Motor neuron (in vitro differentiated cells): ENCODE results near the gene RALGAPA2. TPM values are rescaled to one million over a fixed set of nuclear protein-coding genes. Genes with fewer than 3 reads are reported as not detected.
A peak's percentile ranks its signal among the peaks of the same experiment; 100 is the strongest.

ENCODE experiments used
- ATAC-seq, 8 experiments: fragments of 200-7000 bp; cut with Tn5 transposase; replicated peaks in 6 of 8; 2 replicates each; pipeline ENCODE4 v1.8.0; 2021; ENCODE audit warnings: mild to moderate bottlenecking in 8 of 8, moderate library complexity in 8 of 8
- H3K27ac ChIP-seq, 2 donors: fragments of 250-450 bp; sonication (Bioruptor Pico); 2 replicates each; pipeline ENCODE4 v1.9.0; 2021; ENCODE audit warnings: antibody characterized with exemption in 2 of 2, mild to moderate bottlenecking in 2 of 2, moderate library complexity in 1 of 2
- H3K4me1 ChIP-seq, 2 donors: fragments of 250-450 bp; sonication (Bioruptor Pico); replicated peaks in 1 of 2; 2 replicates each; pipeline ENCODE4 v1.6.1; 2021; ENCODE audit warnings: antibody characterized with exemption in 2 of 2, mild to moderate bottlenecking in 2 of 2, moderate library complexity in 1 of 2
- H3K4me3 ChIP-seq, 5 donors: fragments of 250-450 bp; sonication (Bioruptor Pico); 2 replicates each; pipeline ENCODE4 v1.9.0; 2021; ENCODE audit warnings: antibody characterized with exemption in 5 of 5, mild to moderate bottlenecking in 5 of 5, moderate library complexity in 4 of 5
- WGBS, 10 experiments: fragments of 450-650 bp; shearing (Covaris generic); methylation state at CpG; one replicate each; pipeline ENCODE4 v1.0.0; 2022; 5-methylcytosine and 5-hydroxymethylcytosine counted together
- in situ Hi-C, 9 experiments: fragments of 400-800 bp; cut with MboI; loops; one replicate each; pipeline ENCODE4 v1.15.0; 2021; ENCODE audit warnings: low sequenced_read_pairs in 9 of 9, low pct_unique_long_range_greater_than_20kb in 2 of 9; ENCODE audit not compliant: unreplicated experiment in 9 of 9
- total RNA-seq, 8 experiments: library from RNA; unstranded; fragments of 300-600 nt; gene quantifications; 2 replicates each; pipeline versions ENCODE4 v1.2.3 to v1.2.4, GENCODE V29; 2022

The RALGAPA2 gene
- total RNA-seq, 8 experiments from 2014 or later, result 10.7 to 67.4 (median 20.2) TPM

DNA sequence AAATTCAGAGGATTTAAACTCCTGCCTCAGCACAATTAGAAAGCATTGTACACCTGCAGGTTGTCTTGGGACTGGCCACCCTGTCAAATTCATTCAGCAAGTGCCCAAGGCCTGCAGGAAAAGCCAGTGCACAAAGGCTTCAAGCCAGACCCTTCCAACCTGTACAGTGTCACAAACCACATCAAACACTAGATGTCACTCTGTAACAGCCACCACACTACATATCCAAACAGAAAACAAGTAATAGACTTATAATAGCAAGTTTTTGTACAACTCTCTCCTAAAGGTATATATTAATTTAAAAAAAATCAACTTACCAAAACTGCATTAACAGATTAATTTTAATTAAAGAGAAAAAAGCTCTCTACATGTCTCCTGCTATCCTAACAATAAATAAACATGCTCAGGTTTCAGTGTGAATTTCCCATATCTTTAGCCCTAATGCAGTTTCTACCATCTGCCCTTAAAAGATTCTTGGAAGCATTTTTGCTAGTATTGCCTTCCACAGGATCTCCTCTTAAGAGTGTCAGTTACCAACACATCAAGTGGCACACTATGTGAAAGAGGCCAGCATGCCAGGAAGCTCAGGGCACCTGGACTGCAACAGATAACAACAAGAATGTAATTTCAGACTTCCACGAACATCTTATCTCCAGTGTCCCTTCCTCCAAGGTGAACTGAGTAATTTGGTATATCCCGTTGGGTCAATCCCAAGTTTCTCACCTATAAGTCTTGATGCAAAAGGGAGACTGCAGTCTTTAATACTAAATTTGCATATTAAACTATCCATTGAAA lies 47.5 kb downstream of the RALGAPA2 start:
- Histone ChIP-seq H3K27ac (no peak overlapping the region), H3K4me1 (peaks cover 0 to 16% of the 10 kb centered on the region in 2 donors), H3K4me3 (no peak overlapping the region)
- 63 to 100% (median 93%) methylated on average over 1 to 2 of the region's 2 CpGs; no CpG with 5 or more reads in 3 of the 10 experiments for WGBS, 10 experiments
- peak in 6 of 8 experiments; percentile 58 to 94 (median 82) for ATAC-seq
- in situ Hi-C loops, result loop anchor here in 3 of 9 experiments (25.0 kb wide), 2 partner anchors 147 to 172 kb away; no protein-coding TSS in a partner anchor

DNA sequence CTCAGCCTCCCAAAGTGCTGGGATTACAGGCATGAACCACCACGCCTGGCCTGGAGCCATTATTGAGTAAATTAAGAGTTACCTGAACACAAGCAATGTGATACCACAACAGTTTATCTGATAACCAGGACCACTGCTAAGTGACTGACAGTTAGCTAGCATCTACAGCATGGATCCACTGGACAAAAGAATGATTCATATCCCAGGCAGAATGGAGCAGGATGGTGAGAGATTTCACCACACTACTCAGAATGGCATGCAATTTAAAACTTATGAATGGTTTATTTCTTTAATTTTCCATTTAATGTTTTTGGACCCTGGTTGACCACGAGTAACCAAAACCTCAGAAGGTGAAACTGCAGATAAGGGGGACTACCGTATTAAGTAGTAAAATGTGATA lies 48.6 kb downstream of the RALGAPA2 start:
- in situ Hi-C loops, result loop anchor here in 3 of 9 experiments (25.0 kb wide), 2 partner anchors 148 to 173 kb away; no protein-coding TSS in a partner anchor
- Histone ChIP-seq H3K27ac (no peak overlapping the region), H3K4me1 (peaks cover 0 to 16% of the 10 kb centered on the region in 2 donors), H3K4me3 (no peak overlapping the region)
- no peak for ATAC-seq
- WGBS, 10 experiments, result 80 to 100% (median 100%) methylated on average over 1 to 3 of the region's 3 CpGs; no CpG with 5 or more reads in 1 of the 10 experiments

DNA sequence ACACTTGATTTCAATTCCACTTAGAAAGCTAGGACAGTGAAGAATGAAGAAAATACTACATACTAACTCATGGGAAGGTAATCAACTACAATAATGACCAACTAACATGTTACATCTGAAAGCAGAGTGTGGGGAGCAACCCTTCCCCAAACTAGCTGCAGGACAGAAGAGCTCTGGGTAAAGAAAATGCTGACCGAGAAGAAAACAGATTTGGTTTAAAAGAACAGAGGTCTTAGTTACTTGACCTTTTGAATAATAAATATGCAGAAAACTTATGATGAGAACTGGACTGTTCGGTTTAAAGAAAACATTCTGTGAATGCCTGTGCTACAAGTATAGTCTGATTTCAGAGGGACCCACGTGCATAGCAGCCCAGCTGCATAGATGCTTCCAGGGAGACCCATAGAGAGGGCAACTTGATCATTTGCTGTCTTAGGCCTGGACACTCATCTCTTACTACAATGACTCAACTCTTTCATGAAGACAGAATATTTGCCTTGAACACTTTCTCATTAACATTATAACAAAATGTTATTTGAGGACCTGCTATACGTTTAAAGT lies 53.5 kb downstream of the RALGAPA2 start:
- no peak overlapping the region for H3K4me3 ChIP-seq
- no peaks in the 10 kb centered on the region for H3K4me1 ChIP-seq
- peak in 3 of 8 experiments; percentile 35 to 81 (median 45) for ATAC-seq
- WGBS, 10 experiments, result 24 to 92% (median 83%) methylated on average over 1 to 4 of the region's 4 CpGs; no CpG with 5 or more reads in 1 of the 10 experiments
- in situ Hi-C loops, result loop anchor here in 3 of 9 experiments (25.0 kb wide), 2 partner anchors 153 to 178 kb away; no protein-coding TSS in a partner anchor
- H3K27ac ChIP-seq, result no peak overlapping the region

DNA sequence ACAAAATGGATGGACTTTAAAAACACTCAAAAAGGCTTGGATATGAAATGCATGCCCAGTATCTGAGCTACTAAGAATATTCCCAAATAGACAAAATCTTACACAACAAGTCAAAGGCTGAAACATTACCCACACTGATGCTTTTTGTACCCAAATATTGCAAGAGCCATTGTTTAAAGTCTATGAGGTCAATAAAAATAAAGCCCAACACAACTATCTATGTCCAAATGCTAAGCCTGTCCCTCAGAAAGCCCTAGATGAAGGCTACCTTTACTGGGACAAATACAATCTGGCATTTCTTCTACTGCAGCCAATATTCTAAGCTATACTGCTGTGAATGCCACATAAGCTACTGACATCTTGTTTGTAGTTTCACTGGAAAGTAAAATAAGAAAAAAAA lies 54.3 kb downstream of the RALGAPA2 start:
- H3K4me1 ChIP-seq, result no peaks in the 10 kb centered on the region
- ATAC-seq, result no peak
- no peak overlapping the region for H3K27ac ChIP-seq
- no peak overlapping the region for H3K4me3 ChIP-seq
- in situ Hi-C loops, result loop anchor here in 3 of 9 experiments (25.0 kb wide), 2 partner anchors 154 to 179 kb away; no protein-coding TSS in a partner anchor

- 58 to 100% (median 92%) methylated on average over 2 to 6 of the region's 6 CpGs; no CpG with 5 or more reads in 2 of the 10 experiments for WGBS, 10 experiments
- H3K27ac ChIP-seq, result no peak overlapping the region
- no peak overlapping the region for H3K4me3 ChIP-seq
- in situ Hi-C loops, result loop anchor here in 3 of 9 experiments (25.0 kb wide), 2 partner anchors 155 to 180 kb away; no protein-coding TSS in a partner anchor
- no peaks in the 10 kb centered on the region for H3K4me1 ChIP-seq
- ATAC-seq, result no peak
These were observed 55.4 kb downstream of the RALGAPA2 start for GRCh38 chr20:20657092-20657491.

DNA sequence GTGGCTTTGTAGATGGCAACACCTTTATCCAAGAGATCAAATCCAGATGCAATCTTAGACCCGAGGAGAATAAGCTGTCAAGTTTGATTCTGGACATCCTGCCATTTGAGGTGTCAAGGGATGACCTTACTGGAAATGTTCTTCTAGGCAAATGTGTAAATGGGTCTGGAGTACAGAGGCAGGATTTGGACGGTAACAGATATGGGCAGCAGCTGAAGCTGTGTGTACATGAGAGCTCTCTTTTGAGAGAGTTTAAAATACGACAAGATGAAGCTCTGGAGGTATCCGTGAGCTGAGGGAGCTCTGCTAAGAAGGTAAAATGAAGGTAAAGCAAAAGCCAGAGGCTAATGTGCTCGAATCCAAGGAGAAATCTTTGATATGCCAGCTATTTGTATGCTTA lies 56.6 kb downstream of the RALGAPA2 start:
- H3K4me3 ChIP-seq, result no peak overlapping the region
- in situ Hi-C loops, result loop anchor here in 3 of 9 experiments (25.0 kb wide), 2 partner anchors 156 to 181 kb away; no protein-coding TSS in a partner anchor
- ATAC-seq, result no peak
- no peaks in the 10 kb centered on the region for H3K4me1 ChIP-seq
- no peak overlapping the region for H3K27ac ChIP-seq
- WGBS, 10 experiments, result 48 to 100% (median 92%) methylated on average over 1 to 5 of the region's 5 CpGs

- Histone ChIP-seq H3K4me3 (no peak overlapping the region), H3K4me1 (no peaks in the 10 kb centered on the region), H3K27ac (no peak overlapping the region)
- in situ Hi-C loops, result loop anchor here in 3 of 9 experiments (25.0 kb wide), 2 partner anchors 162 to 187 kb away; no protein-coding TSS in a partner anchor
- WGBS, 10 experiments, result 69 to 100% (median 94%) methylated on average over 3 to 4 of the region's 4 CpGs
- no peak for ATAC-seq
These were observed 62.5 kb downstream of the RALGAPA2 start for GRCh38 chr20:20649945-20650344.

- in situ Hi-C loops, result no loop called here
- WGBS, 10 experiments, result 47 to 100% (median 77%) methylated on average over 1 to 3 of the region's 3 CpGs
- Histone ChIP-seq H3K4me3 (no peak overlapping the region), H3K4me1 (peaks cover 4% of the 10 kb centered on the region in 2 donors), H3K27ac (no peak overlapping the region)
- ATAC-seq, result peak in 2 of 8 experiments; percentile 71 to 83
These were observed 68.5 kb downstream of the RALGAPA2 start for GRCh38 chr20:20643927-20644326.

DNA sequence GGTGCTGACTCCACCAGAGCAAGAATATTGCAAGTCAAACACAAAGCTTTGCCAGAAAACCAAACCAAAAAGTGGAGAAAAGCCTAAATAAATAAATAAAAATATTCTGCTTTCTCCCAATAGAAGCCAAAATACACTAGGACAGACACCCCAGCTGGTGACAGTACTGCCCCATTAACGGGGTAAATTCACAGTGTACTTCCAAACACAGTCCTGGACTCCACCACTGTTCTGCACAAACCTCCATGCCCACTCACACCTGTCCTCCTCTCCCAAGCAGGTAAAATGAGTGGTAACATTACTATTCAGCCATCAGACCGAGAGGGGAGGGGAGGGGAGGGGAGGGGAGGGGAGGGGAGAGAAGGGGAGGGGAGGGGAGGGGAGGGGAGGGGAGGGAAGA lies 70.7 kb downstream of the RALGAPA2 start:
- no peak overlapping the region for H3K27ac ChIP-seq
- no peak overlapping the region for H3K4me3 ChIP-seq
- no peak for ATAC-seq
- in situ Hi-C loops, result no loop called here
- 100% methylated on average over 1 of the region's 2 CpGs; no CpG with 5 or more reads in 9 of the 10 experiments for WGBS, 10 experiments
- peaks cover 4% of the 10 kb centered on the region in 2 donors for H3K4me1 ChIP-seq

DNA sequence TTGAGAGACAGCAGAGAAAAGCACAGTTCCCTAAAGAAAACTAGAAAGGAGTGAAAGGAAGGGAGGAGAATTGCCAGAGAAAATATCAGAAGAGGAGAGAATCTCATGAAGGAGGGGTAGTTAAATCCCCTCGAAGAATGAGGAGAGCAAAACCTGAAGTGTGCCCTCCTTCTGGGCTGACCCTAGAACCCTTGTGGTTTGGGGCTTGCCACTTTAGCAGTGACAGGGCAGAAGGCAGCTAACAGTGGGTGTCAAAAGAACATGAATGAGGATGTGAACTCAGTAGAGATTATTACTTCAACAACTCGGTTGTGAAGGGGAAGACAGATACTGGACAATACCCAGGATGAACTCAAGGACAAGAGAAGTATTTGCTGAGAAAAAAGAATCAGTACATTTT lies 73.6 kb downstream of the RALGAPA2 start:
- Histone ChIP-seq H3K4me1 (peaks cover 4% of the 10 kb centered on the region in 2 donors), H3K4me3 (no peak overlapping the region), H3K27ac (no peak overlapping the region)
- in situ Hi-C loops, result no loop called here
- ATAC-seq, result no peak
- 40 to 100% (median 82%) methylated on average over 1 to 2 of the region's 2 CpGs for WGBS, 10 experiments

GRCh38 chr20:20637998-20638725 lies 74.3 kb downstream of the RALGAPA2 start:
- WGBS, 10 experiments, result 72 to 100% (median 90%) methylated on average over 2 to 6 of the region's 7 CpGs; no CpG with 5 or more reads in 2 of the 10 experiments
- Histone ChIP-seq H3K4me1 (peaks cover 4% of the 10 kb centered on the region in 2 donors), H3K27ac (no peak overlapping the region), H3K4me3 (no peak overlapping the region)
- no peak for ATAC-seq
- in situ Hi-C loops, result no loop called here

- in situ Hi-C loops, result no loop called here
- Histone ChIP-seq H3K27ac (no peak overlapping the region), H3K4me3 (no peak overlapping the region), H3K4me1 (peaks cover under 1 to 4% of the 10 kb centered on the region in 2 donors)
- no peak for ATAC-seq
- WGBS, 10 experiments, result 73 to 100% (median 92%) methylated on average over 1 to 2 of the region's 2 CpGs; no CpG with 5 or more reads in 6 of the 10 experiments
These were observed 77.4 kb downstream of the RALGAPA2 start for GRCh38 chr20:20635006-20635405.
